ENCODE measurements around the gene PERCC1. TPM values are rescaled to one million over a fixed set of nuclear protein-coding genes. Genes with fewer than 3 reads are reported as not detected.

The PERCC1 gene
- total RNA-seq, 4 donors from 2014 or later: 1.3 TPM; not detected in 3

DNA sequence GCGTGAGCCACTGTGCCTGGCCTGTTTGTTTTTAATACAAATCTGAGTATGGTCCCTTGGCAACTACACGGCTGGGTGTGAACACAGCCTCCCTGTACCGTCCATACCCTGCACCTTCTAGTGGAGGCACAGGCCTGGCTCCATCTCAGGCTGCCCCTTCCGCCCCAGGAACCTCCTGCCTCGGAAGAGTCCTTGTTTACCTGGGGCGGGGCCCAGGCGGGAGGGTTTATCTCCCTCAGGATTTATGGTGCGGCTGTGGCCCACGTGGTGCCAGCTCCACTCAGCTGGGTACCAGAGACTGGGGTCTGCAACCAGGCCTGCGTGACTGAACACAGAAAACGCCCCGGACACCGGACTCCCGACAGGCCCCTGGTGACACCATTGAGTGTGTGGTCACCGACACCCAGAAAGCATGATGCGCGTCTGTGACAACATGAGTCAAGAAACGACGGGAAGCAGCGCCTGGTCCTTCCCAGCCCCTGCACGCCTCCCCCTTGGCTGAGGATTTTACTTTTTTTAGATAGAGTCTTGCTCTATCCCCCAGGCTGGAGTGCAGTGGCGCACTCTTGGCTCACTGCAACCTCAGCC, 35.3 kb upstream of the PERCC1 start:
- H3K4me3 ChIP-seq: no peak overlapping the region
- H3K27me3 ChIP-seq: no peaks in the 10 kb centered on the region
- peaks cover 91% of the 10 kb centered on the region for H3K36me3 ChIP-seq
- no peak for DNase-seq (ENCODE audit: low spot score in 2 of 2)
- no peak for TF ChIP-seq POLR2AphosphoS5 (IDR thresholded peaks at IDR 0.05)
- H3K9me3 ChIP-seq: no peaks in the 10 kb centered on the region
- no peaks in the 10 kb centered on the region for H3K4me1 ChIP-seq
- H3K27ac ChIP-seq: no peak overlapping the region
- 90% methylated on average over 13 of the region's 22 CpGs for WGBS

DNA sequence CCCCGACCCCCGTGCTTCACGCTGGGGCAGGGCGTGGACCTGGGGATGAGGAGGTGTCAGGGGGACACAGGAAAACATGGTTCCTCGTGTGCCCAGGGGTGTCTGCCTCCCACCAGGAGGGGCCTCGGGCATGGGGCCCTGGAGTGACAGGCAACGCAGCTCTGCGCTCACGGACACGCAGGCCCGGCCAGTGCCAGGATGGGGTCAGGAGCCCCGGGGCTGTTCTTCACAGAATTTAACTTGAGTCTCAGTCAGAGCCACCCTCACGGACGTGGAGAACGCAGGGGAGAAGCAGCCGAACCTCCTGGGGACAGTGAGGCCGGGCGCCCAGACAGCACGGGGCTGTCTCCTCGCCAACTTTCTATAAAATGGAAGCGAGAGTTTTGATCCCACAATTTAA, 33.1 kb upstream of the PERCC1 start:
- Histone ChIP-seq H3K36me3 (peaks cover 95% of the 10 kb centered on the region), H3K27ac (no peak overlapping the region)
- DNase-seq (ENCODE audit: low spot score in 2 of 2): no peak

DNA sequence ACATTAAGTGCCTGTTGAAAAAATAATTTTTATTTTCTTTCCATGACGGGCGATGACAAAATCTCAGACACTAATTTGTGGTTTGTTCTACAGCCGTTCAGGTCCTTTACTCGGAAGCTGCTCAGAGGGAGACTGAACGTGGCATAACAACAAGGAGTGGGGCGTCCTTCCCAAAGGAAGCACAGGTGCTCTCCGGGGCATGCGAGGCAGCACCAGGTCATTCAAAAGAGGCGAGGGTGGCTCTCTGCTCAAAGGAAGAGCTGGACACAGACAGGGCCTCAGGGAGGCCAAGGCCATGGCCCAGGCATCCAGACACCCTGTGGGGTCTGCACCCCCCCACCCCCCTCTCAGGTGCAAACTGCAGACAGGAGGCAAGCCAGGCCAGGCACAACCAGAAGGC, 32.5 kb upstream of the PERCC1 start:
- H3K27me3 ChIP-seq: no peaks in the 10 kb centered on the region
- H3K4me3 ChIP-seq: no peak overlapping the region
- H3K36me3 ChIP-seq: peaks cover 94% of the 10 kb centered on the region
- H3K9me3 ChIP-seq: no peaks in the 10 kb centered on the region
- TF ChIP-seq POLR2A (IDR thresholded peaks at IDR 0.05): no peak
- TF ChIP-seq, protein P1, sequence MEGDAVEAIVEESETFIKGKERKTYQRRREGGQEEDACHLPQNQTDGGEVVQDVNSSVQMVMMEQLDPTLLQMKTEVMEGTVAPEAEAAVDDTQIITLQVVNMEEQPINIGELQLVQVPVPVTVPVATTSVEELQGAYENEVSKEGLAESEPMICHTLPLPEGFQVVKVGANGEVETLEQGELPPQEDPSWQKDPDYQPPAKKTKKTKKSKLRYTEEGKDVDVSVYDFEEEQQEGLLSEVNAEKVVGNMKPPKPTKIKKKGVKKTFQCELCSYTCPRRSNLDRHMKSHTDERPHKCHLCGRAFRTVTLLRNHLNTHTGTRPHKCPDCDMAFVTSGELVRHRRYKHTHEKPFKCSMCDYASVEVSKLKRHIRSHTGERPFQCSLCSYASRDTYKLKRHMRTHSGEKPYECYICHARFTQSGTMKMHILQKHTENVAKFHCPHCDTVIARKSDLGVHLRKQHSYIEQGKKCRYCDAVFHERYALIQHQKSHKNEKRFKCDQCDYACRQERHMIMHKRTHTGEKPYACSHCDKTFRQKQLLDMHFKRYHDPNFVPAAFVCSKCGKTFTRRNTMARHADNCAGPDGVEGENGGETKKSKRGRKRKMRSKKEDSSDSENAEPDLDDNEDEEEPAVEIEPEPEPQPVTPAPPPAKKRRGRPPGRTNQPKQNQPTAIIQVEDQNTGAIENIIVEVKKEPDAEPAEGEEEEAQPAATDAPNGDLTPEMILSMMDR (IDR thresholded peaks at IDR 0.05): no peak
- TF ChIP-seq POLR2AphosphoS5 (IDR thresholded peaks at IDR 0.05): no peak
- no peak for TF ChIP-seq EP300 (IDR thresholded peaks at IDR 0.05)
- 95% methylated on average over 9 of the region's 9 CpGs for WGBS
- H3K27ac ChIP-seq: no peak overlapping the region
- DNase-seq (ENCODE audit: low spot score in 2 of 2): no peak
- no peaks in the 10 kb centered on the region for H3K4me1 ChIP-seq

More for the DNA sequence above, 33.1 kb upstream of the PERCC1 start:
- TF ChIP-seq POLR2A (IDR thresholded peaks at IDR 0.05): no peak
- no peak for TF ChIP-seq EP300 (IDR thresholded peaks at IDR 0.05)
- TF ChIP-seq, protein P1 (IDR thresholded peaks at IDR 0.05): no peak
- no peak for TF ChIP-seq POLR2AphosphoS5 (IDR thresholded peaks at IDR 0.05)
- Histone ChIP-seq H3K9me3 (no peaks in the 10 kb centered on the region), H3K4me3 (no peak overlapping the region), H3K4me1 (no peaks in the 10 kb centered on the region), H3K27me3 (no peaks in the 10 kb centered on the region)
- 93% methylated on average over 20 of the region's 21 CpGs for WGBS

DNA sequence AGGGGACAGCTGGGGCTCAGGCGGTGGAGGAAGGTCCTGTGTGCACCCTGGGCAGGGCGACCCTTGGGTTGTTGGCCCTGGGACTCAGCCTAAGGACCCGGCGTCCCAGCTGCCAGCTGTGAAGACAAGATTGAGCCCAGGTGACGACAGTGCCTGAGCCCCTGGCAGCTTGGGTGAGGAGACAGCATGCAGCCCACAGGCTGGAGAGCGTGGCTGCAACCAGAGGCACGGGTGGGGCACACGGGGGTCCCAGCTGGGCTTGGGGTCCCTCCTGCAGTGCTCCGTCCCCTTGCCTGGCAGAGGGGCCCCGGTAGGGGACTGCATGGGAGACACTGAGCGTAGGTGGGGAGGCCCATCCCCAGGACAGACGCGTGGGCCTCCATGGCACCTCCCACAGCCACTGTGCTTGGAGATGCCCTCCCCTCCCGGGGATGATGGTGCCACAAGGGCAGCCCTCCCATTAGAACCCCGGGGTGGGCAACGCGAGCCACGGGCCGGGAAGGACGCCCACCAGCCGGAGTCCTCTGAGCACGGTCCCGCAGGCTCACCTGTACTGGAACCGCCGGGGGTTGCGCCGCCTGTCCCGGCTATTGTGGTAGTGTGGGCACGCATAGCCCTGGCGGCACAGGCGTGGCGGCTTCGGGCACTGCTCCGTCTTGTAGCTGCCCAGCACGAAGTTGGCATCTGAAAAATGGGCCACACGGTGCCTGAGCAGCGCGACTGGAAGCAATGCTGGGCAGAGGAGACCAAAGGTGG, 31.9 kb upstream of the PERCC1 start:
- no peak overlapping the region for H3K4me3 ChIP-seq
- WGBS: 97% methylated on average over 19 of the region's 38 CpGs
- TF ChIP-seq POLR2AphosphoS5 (IDR thresholded peaks at IDR 0.05) (no peak), EP300 (IDR thresholded peaks at IDR 0.05) (no peak), POLR2A (IDR thresholded peaks at IDR 0.05) (no peak)
- TF ChIP-seq, protein P1 (IDR thresholded peaks at IDR 0.05): no peak
- H3K9me3 ChIP-seq: no peaks in the 10 kb centered on the region
- no peak for DNase-seq (ENCODE audit: low spot score in 2 of 2)
- H3K27ac ChIP-seq: no peak overlapping the region
- peaks cover 91% of the 10 kb centered on the region for H3K36me3 ChIP-seq
- no peaks in the 10 kb centered on the region for H3K4me1 ChIP-seq
- no peaks in the 10 kb centered on the region for H3K27me3 ChIP-seq

DNA sequence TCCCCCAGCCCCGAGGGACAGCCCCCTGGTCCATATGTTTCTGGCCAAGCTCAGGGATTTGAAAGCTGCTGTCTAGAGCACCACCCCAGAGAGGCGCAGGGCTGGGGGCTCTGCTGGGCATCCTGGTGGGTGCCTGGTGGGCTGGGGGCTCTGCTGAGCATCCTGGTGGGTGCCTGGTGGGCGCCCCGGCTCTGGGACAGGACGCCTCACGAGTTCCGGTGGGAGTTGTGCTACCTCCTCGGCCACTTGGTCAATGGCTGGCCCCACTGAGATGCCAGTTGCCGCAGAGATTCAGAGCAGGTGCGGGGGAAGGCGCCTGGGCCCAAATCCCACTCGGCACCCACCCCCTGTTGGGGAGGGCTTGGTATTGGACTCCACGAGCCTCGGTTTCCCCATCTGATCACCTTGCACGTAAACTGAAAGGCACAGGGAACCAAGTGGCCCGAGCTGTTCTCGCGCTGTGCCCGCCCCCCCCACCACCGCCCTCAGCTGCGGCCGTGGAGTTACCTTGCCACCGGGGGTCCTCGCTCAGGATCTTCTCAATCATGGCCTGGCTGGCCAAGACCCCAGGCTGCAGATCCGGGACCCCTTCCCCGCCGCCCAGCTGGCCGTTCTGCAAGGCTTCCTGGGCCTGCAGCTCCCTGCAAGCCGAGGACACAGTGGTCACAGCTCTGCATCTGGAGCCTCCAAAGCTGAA, 29.7 kb upstream of the PERCC1 start:
- Histone ChIP-seq H3K4me1 (no peaks in the 10 kb centered on the region), H3K9me3 (no peaks in the 10 kb centered on the region), H3K27ac (no peak overlapping the region), H3K4me3 (no peak overlapping the region), H3K27me3 (no peaks in the 10 kb centered on the region), H3K36me3 (peaks cover 83% of the 10 kb centered on the region)
- DNase-seq (ENCODE audit: low spot score in 2 of 2): no peak
- WGBS: 87% methylated on average over 8 of the region's 29 CpGs
- TF ChIP-seq, protein P1 (IDR thresholded peaks at IDR 0.05): no peak
- TF ChIP-seq POLR2AphosphoS5 (IDR thresholded peaks at IDR 0.05) (no peak), EP300 (IDR thresholded peaks at IDR 0.05) (no peak), POLR2A (IDR thresholded peaks at IDR 0.05) (no peak)

Data from suprapubic skin (tissue), 4 donors.